ENCODE results near the gene LIPG.

DNA sequence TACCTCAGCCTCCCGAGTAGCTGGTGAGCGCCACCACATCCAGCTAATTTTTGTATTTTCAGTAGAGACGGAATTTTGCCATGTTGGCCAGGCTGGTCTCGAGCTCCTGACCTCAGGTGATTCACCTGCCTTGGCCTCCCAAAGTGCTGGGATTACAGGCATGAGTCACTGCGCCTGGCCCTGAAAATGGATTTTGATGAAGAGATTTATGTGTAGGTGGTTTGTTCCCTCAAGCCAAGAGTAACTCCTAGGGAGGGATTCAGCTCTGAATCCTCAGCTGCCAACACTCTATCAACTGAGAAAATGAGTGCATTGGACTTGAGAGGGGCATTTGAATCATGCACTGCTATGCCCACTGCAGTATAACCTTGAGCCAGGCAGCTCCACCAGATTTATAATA is 17.5 kb upstream of the LIPG start:
- no peak for TF ChIP-seq POLR2A (IDR thresholded peaks at IDR 0.05)
- TF ChIP-seq, protein P1, sequence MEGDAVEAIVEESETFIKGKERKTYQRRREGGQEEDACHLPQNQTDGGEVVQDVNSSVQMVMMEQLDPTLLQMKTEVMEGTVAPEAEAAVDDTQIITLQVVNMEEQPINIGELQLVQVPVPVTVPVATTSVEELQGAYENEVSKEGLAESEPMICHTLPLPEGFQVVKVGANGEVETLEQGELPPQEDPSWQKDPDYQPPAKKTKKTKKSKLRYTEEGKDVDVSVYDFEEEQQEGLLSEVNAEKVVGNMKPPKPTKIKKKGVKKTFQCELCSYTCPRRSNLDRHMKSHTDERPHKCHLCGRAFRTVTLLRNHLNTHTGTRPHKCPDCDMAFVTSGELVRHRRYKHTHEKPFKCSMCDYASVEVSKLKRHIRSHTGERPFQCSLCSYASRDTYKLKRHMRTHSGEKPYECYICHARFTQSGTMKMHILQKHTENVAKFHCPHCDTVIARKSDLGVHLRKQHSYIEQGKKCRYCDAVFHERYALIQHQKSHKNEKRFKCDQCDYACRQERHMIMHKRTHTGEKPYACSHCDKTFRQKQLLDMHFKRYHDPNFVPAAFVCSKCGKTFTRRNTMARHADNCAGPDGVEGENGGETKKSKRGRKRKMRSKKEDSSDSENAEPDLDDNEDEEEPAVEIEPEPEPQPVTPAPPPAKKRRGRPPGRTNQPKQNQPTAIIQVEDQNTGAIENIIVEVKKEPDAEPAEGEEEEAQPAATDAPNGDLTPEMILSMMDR (IDR thresholded peaks at IDR 0.05) = no peak
